Activated CD4-positive, alpha-beta T cell treated with anti-CD3 and anti-CD28 coated beads, Interleukin-2, amount 10 ng/mL, durations not matched to agents 7 days and 5 days (primary cell): ENCODE data around the gene DISP3. TPM values are rescaled to one million over a fixed set of nuclear protein-coding genes. Genes with fewer than 3 reads are reported as not detected.

ENCODE experiments used
- CTCF ChIA-PET: fragments of 350-600 bp; sonication (Branson Sonifier 250); formaldehyde crosslinking; loops from one replicate; lab custom pipeline; 2021; ENCODE audit warnings: antibody characterized with exemption; lab: Charles Lee
- POLR2A ChIA-PET: fragments of 350-600 bp; sonication (Branson Sonifier 250); formaldehyde crosslinking; loops from one replicate; lab custom pipeline; 2021; ENCODE audit warnings: antibody characterized with exemption; lab: Charles Lee
- DNase-seq: peaks from one replicate; pipeline ENCODE4 v3.0.0-alpha.2; 2020
- H3K27ac Mint-ChIP-seq: one replicate; pipeline ENCODE4 v1.8.0; 2021; ENCODE audit warnings: mild to moderate bottlenecking, moderate library complexity, mixed read lengths
- H3K27me3 Mint-ChIP-seq: one replicate; pipeline ENCODE4 v1.8.0; 2021; ENCODE audit warnings: mixed read lengths
- H3K36me3 Mint-ChIP-seq: one replicate; pipeline ENCODE4 v1.8.0; 2021; ENCODE audit warnings: low read depth, mixed read lengths
- H3K4me1 Mint-ChIP-seq: one replicate; pipeline ENCODE4 v1.8.0; 2021; ENCODE audit warnings: mixed read lengths
- H3K4me3 Mint-ChIP-seq: one replicate; pipeline ENCODE4 v1.8.0; 2021; ENCODE audit warnings: mild to moderate bottlenecking, moderate library complexity, mixed read lengths
- H3K9me3 Mint-ChIP-seq: one replicate; pipeline ENCODE4 v1.8.0; 2021; ENCODE audit warnings: mixed read lengths
- total RNA-seq, 2 experiments: library from RNA; stranded (reverse); gene quantifications; one replicate each; pipeline ENCODE4 v1.2.3, GENCODE V29; 2021

The DISP3 gene
- total RNA-seq, 2 experiments from 2014 or later: 0.92 TPM

- Mint-ChIP-seq H3K36me3 (no peaks in the 10 kb centered on the region), H3K27me3 (no peaks in the 10 kb centered on the region), H3K27ac (peak overlapping the region; percentile 26), H3K4me1 (no peaks in the 10 kb centered on the region), H3K9me3 (no peaks in the 10 kb centered on the region), H3K4me3 (no peak overlapping the region)
- ChIA-PET POLR2A (no interaction called here), CTCF (no interaction called here)
- DNase-seq: no peak
Observed at GRCh38 chr1:11463177-11463576, 15.8 kb upstream of the DISP3 start.

DNA sequence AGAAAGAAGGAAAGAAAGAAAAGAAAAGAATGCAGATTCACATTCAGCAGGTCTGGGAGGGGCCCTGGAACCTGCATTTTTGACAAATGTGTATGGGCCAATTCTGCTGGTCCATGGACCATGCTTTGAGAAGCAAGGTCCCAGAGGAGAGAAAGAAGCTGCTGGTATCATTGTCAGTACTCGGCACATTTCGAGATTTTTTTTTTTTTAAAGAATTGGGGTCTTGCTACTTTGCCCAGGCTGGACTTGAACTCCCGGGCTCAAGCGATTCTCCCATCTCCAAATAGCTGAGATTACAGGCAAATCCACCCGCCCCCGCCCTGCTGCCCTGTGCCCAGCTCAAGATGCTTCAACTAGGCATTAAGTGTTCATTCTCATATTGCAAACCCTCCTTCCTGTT is 13.6 kb upstream of the DISP3 start:
- Mint-ChIP-seq H3K9me3 (no peaks in the 10 kb centered on the region), H3K4me3 (no peak overlapping the region), H3K4me1 (no peaks in the 10 kb centered on the region), H3K27ac (no peak overlapping the region), H3K36me3 (no peaks in the 10 kb centered on the region), H3K27me3 (no peaks in the 10 kb centered on the region)
- POLR2A ChIA-PET: no interaction called here
- CTCF ChIA-PET: no interaction called here
- no peak for DNase-seq

DNA sequence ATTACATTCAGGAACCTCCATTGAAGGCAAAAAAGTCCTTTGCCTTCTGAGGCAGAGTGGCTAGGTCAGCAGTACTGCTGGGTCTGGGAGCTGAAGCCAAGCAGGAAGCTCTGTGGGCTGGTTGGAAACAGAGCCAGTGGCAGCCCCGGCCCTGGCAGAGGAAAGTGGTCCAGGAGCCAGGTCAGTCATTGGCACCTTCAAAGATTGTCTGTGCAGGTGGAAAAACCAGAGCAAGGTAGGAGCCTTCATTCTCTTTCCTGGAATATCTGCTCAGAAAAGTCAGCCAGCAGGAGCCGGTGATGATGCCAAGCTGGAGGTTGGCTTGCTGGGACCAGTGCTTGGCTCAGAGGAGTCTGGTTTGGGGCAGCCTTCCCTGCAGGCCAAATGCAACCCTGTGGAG is 12.5 kb upstream of the DISP3 start:
- H3K9me3 Mint-ChIP-seq: no peaks in the 10 kb centered on the region
- H3K4me3 Mint-ChIP-seq: no peak overlapping the region
- CTCF ChIA-PET: no interaction called here
- no peak for DNase-seq
- no peaks in the 10 kb centered on the region for H3K27me3 Mint-ChIP-seq
- H3K4me1 Mint-ChIP-seq: no peaks in the 10 kb centered on the region
- POLR2A ChIA-PET: no interaction called here
- H3K27ac Mint-ChIP-seq: no peak overlapping the region
- H3K36me3 Mint-ChIP-seq: no peaks in the 10 kb centered on the region

GRCh38 chr1:11468878-11469277 is 10.1 kb upstream of the DISP3 start:
- Mint-ChIP-seq H3K27ac (no peak overlapping the region), H3K36me3 (no peaks in the 10 kb centered on the region), H3K27me3 (no peaks in the 10 kb centered on the region), H3K4me3 (no peak overlapping the region), H3K9me3 (peaks cover 1% of the 10 kb centered on the region), H3K4me1 (no peaks in the 10 kb centered on the region)
- ChIA-PET POLR2A (no interaction called here), CTCF (no interaction called here)
- no peak for DNase-seq

DNA sequence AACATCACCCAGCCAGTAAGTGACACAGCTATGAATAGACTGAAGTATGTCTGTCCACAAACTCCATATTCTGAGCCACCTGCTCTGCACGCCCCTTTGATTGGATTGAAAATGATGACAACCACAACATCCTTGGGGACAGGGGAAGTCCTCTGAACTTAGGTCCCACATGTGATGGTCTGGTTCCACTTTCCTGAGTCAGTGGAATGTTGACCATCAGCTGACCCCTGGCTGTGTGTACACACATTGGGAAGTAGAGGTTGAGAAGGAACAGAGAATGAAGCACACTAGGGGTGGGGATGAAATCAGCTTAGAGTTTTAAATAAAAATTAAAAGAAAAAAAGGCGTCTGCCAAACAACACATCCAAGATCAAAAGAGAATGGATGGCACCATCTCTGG is 8.0 kb upstream of the DISP3 start:
- POLR2A ChIA-PET: no interaction called here
- DNase-seq: no peak
- no peak overlapping the region for H3K4me3 Mint-ChIP-seq
- H3K4me1 Mint-ChIP-seq: no peaks in the 10 kb centered on the region
- peaks cover 1% of the 10 kb centered on the region for H3K9me3 Mint-ChIP-seq
- H3K36me3 Mint-ChIP-seq: no peaks in the 10 kb centered on the region
- CTCF ChIA-PET: no interaction called here
- H3K27me3 Mint-ChIP-seq: no peaks in the 10 kb centered on the region
- H3K27ac Mint-ChIP-seq: no peak overlapping the region

GRCh38 chr1:11471473-11471872 is 7.5 kb upstream of the DISP3 start:
- no peaks in the 10 kb centered on the region for H3K27me3 Mint-ChIP-seq
- H3K4me1 Mint-ChIP-seq: no peaks in the 10 kb centered on the region
- POLR2A ChIA-PET: no interaction called here
- no peak for DNase-seq
- CTCF ChIA-PET: no interaction called here
- no peaks in the 10 kb centered on the region for H3K36me3 Mint-ChIP-seq
- H3K4me3 Mint-ChIP-seq: no peak overlapping the region
- no peak overlapping the region for H3K27ac Mint-ChIP-seq
- H3K9me3 Mint-ChIP-seq: peaks cover 1% of the 10 kb centered on the region

GRCh38 chr1:11472284-11472683 is 6.7 kb upstream of the DISP3 start:
- CTCF ChIA-PET: no interaction called here
- no peaks in the 10 kb centered on the region for H3K36me3 Mint-ChIP-seq
- no peaks in the 10 kb centered on the region for H3K4me1 Mint-ChIP-seq
- no peak overlapping the region for H3K27ac Mint-ChIP-seq
- POLR2A ChIA-PET: no interaction called here
- no peak overlapping the region for H3K4me3 Mint-ChIP-seq
- H3K9me3 Mint-ChIP-seq: peaks cover 1% of the 10 kb centered on the region
- no peak for DNase-seq
- H3K27me3 Mint-ChIP-seq: no peaks in the 10 kb centered on the region

DNA sequence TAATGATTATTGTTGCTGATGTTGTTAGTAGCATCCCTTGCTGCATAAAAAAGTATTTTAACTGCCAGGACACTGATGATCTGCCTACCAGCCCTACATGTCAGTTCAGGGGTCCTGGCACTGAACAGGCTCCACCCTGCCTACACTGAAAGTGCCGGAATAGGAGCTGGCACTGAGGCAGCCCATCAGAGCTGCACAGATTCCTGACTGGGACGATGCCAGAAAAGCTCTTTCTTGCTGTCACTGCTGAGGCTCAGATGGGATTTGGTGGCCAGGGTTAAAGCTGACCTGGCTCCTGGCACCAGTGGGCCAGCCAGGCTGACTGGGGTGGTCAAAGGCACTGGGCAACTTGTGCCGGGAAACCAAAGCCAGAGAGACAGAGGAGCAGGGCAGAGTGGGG is 6.2 kb upstream of the DISP3 start:
- Mint-ChIP-seq H3K27me3 (peaks cover 2% of the 10 kb centered on the region), H3K36me3 (no peaks in the 10 kb centered on the region), H3K9me3 (peaks cover 1% of the 10 kb centered on the region), H3K27ac (no peak overlapping the region), H3K4me3 (no peak overlapping the region), H3K4me1 (no peaks in the 10 kb centered on the region)
- CTCF ChIA-PET: no interaction called here
- DNase-seq: no peak
- POLR2A ChIA-PET: no interaction called here

GRCh38 chr1:11473491-11474034 is 5.4 kb upstream of the DISP3 start:
- no peak overlapping the region for H3K4me3 Mint-ChIP-seq
- H3K36me3 Mint-ChIP-seq: no peaks in the 10 kb centered on the region
- ChIA-PET POLR2A (no interaction called here), CTCF (interaction anchor here (1.4 kb wide), 1 partner anchor 9 kb away, joined by 4 read pairs; no protein-coding TSS in a partner anchor)
- peaks cover 8% of the 10 kb centered on the region for H3K27me3 Mint-ChIP-seq
- no peak overlapping the region for H3K27ac Mint-ChIP-seq
- no peaks in the 10 kb centered on the region for H3K4me1 Mint-ChIP-seq
- peaks cover 1% of the 10 kb centered on the region for H3K9me3 Mint-ChIP-seq
- DNase-seq: peak; percentile 55

GRCh38 chr1:11474826-11475225 is 4.1 kb upstream of the DISP3 start:
- CTCF ChIA-PET: interaction anchor here (1.4 kb wide), 1 partner anchor 8 kb away, joined by 4 read pairs; no protein-coding TSS in a partner anchor
- Mint-ChIP-seq H3K27ac (no peak overlapping the region), H3K36me3 (no peaks in the 10 kb centered on the region), H3K27me3 (peaks cover 10% of the 10 kb centered on the region), H3K4me3 (no peak overlapping the region), H3K9me3 (peaks cover 1% of the 10 kb centered on the region), H3K4me1 (no peaks in the 10 kb centered on the region)
- POLR2A ChIA-PET: no interaction called here
- no peak for DNase-seq

DNA sequence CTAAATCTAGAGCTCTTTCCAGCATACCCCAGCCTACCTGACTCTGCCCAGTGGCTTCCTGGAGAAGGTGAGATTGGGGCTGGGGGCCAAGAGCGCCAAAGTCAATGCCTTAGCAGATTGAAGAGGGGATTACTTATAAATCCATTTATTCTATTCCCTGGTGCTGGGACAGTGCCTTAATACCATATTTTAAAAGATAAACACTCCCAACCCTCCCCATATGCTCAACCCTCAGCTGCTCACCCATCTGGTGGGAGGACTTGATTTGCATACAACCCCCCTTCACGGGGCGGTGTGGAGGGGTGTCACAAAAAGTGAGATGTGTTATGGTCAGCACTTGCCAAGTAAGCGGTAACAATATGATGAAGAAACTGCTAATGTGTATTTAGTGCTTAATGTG is 3.2 kb upstream of the DISP3 start:
- Mint-ChIP-seq H3K27me3 (peaks cover 17% of the 10 kb centered on the region), H3K27ac (no peak overlapping the region), H3K9me3 (peaks cover 1% of the 10 kb centered on the region), H3K4me3 (no peak overlapping the region), H3K4me1 (peaks cover 4% of the 10 kb centered on the region), H3K36me3 (no peaks in the 10 kb centered on the region)
- DNase-seq: no peak
- CTCF ChIA-PET: no interaction called here
- POLR2A ChIA-PET: no interaction called here

DNA sequence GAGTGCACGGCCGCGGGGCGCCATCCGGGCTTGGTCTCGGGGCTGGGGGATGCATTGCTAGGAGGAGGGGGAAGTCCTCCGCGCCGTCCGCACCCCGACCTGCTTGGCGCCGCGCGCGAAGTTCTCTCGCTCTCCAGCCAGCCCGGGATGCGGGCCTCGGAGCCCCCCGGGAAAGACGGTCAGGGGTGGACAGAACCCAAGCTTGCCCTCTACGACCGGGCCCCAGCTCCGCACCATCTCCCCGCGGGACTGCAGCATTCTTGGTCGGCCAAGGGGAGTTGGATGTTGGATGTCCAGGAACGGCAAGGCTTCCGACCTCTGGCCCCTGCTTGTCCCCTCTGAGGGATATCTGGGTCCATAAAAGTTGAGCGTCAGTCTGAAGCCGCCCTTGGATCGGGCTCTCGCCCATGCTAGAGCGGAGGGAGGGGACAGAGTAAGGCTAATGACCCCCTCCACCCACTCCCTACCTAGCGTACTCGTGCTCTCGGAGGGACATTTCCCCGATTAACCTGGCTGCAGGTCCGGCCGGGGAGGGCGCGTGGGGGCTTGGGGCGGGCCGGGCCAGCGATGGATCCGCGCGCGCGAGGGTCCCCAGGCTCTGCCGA is 522 bp downstream of the DISP3 start:
- Mint-ChIP-seq H3K9me3 (no peaks in the 10 kb centered on the region), H3K27me3 (peaks cover 28% of the 10 kb centered on the region), H3K27ac (no peak overlapping the region), H3K36me3 (no peaks in the 10 kb centered on the region), H3K4me1 (peaks cover 7% of the 10 kb centered on the region), H3K4me3 (peak overlapping the region; percentile 54)
- POLR2A ChIA-PET: no interaction called here
- CTCF ChIA-PET: interaction anchor here (0.6 kb wide), 1 partner anchor 1839 kb away, joined by 3 read pairs; no protein-coding TSS in a partner anchor
- no peak for DNase-seq

- Mint-ChIP-seq H3K9me3 (no peaks in the 10 kb centered on the region), H3K4me1 (peaks cover 7% of the 10 kb centered on the region), H3K36me3 (no peaks in the 10 kb centered on the region), H3K27me3 (peaks cover 33% of the 10 kb centered on the region), H3K27ac (no peak overlapping the region), H3K4me3 (no peak overlapping the region)
- ChIA-PET POLR2A (no interaction called here), CTCF (no interaction called here)
- DNase-seq: no peak
Observed at GRCh38 chr1:11481019-11481418, 2.1 kb downstream of the DISP3 start.

GRCh38 chr1:11482198-11482597 is 3.2 kb downstream of the DISP3 start:
- POLR2A ChIA-PET: no interaction called here
- CTCF ChIA-PET: interaction anchor here (1.3 kb wide), 1 partner anchor 8 kb away, joined by 4 read pairs; no protein-coding TSS in a partner anchor
- Mint-ChIP-seq H3K27ac (no peak overlapping the region), H3K36me3 (no peaks in the 10 kb centered on the region), H3K4me3 (no peak overlapping the region), H3K9me3 (no peaks in the 10 kb centered on the region), H3K4me1 (peaks cover 7% of the 10 kb centered on the region), H3K27me3 (peaks cover 40% of the 10 kb centered on the region)
- no peak for DNase-seq
